Astrocyte of the cerebellum (primary cell): ENCODE data around the gene LIMK2.
"Not testable (repeated sequence)": the region's sequence is repeated elsewhere in the genome, so short reads cannot be mapped to it uniquely, and the experiment has no call there.

Experiments used
- DNase-seq: peaks from one replicate; pipeline ENCODE4 v3.0.0-alpha.2; 2011; ENCODE audit warnings: low read depth
- H3K4me3 ChIP-seq: 2 replicates; pipeline ENCODE4 v1.5.1; 2011; ENCODE audit warnings: mild to moderate bottlenecking, low read depth, low read length, moderate library complexity
- CTCF ChIP-seq: IDR thresholded peaks from 2 replicates; pipeline ENCODE4 v1.5.1; 2012; ENCODE audit warnings: low read length, low read depth, moderate library complexity, mild to moderate bottlenecking; ENCODE audit errors: missing control alignments
- in situ Hi-C: cut with HindIII; loops from 2 replicates; pipeline ENCODE4 v1.10.0; 2017; ENCODE audit warnings: low sequenced_read_pairs

Gene LIMK2

DNA sequence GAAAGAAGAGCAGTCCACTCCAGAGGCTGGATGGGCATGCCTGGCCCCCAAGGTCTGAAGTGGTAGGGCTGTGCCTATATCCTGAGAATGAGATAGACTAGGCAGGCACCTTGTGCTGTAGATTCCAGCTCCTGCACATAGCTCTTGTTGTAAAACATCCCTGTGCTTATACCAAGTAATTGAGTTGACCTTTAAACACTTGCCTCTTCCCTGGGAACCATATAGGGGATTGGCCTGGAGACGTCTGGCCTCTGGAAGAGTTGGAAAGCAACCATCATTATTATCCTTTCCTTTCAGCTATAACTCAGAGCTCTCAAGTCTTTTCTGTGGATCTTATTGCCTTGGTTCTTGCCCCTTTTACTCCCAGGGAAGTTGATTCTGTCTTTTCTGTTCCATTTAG is 15.1 kb downstream of the LIMK2 start:
- TF ChIP-seq CTCF, result no peak
- in situ Hi-C loops, result no loop called here
- H3K4me3 ChIP-seq, result no peak overlapping the region
- no peak for DNase-seq

DNA sequence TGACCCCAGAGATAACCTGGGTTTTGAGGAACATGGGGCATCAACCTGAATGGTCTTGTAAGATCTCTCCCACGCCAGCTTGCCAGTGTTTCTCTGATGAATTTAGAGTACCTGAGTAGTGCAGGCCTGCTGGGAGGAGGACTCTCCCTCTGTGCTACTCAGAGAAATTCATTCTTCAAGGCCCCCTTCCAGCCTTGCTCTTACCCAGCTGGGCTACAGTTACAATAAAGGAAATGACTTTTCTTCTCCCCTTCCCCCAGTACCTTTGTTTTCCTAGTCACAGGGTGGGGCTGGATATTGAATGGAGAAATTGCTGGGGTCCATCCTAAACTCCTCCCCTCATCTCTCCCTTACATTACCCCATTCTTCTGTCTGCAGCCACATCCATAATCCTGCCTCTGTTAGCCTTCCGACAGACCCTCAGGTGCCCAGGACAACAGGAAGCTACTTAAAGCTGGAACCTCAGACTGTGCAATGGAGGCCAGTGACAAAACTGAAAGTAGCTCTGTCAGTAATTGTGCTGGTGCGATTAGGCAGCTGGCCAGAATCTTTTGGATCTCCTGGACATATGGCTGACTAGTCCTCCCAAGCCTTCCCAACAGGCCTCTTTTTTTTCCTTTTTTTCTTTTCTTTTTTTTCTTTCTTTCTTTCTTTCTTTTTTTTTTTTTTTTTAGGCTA is 17.4 kb downstream of the LIMK2 start:
- TF ChIP-seq CTCF, result no peak

GRCh38 chr22:31230155-31230870 is 18.2 kb downstream of the LIMK2 start:
- in situ Hi-C loops, result no loop called here
- DNase-seq, result no peak
- TF ChIP-seq CTCF, result no peak
- no peak overlapping the region for H3K4me3 ChIP-seq

More for the DNA sequence above, 17.4 kb downstream of the LIMK2 start:
- DNase-seq, result no peak
- H3K4me3 ChIP-seq, result no peak overlapping the region
- in situ Hi-C loops, result no loop called here

DNA sequence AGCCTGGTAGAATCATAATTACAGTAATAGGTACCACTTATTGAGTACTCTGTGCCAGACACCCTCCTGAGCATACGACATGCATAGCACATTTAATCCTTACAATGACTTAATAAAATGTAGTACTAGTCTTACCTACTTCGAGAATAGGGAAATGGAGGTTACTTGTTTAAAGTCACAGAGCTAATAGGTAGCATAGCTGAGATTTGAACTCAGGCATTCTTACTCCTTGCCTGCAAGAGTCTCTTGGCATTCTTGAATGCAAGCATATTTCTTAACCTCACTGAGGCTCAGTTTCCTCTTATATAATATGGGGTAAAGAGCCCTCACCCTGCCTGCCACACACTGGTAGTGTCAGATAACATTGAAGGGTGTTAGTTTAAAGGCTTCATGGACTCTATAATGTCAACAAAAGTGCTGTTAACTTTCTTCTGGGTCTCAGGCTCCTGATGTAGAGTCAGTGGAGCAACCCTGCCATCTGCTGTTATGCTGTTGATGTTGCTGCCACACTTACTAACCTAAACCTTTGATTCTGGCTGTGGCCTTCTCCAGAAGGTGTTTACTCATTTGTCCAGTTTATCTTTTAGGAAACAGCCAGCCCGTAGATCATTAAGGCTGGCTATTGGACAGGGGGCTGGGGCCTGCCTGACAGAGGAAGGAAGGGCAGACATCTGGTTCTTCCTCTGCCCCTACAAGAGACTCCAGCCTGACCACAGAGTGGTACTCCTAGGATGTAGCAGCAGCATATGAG is 18.9 kb downstream of the LIMK2 start:
- TF ChIP-seq CTCF, result peak; percentile 81
- no peak overlapping the region for H3K4me3 ChIP-seq
- in situ Hi-C loops, result no loop called here
- DNase-seq, result no peak

GRCh38 chr22:31233001-31233400 is 20.9 kb downstream of the LIMK2 start:
- TF ChIP-seq CTCF, result no peak
- no peak for DNase-seq
- in situ Hi-C loops, result no loop called here
- no peak overlapping the region for H3K4me3 ChIP-seq

- in situ Hi-C loops, result no loop called here
- no peak for TF ChIP-seq CTCF
- DNase-seq, result no peak
- no peak overlapping the region for H3K4me3 ChIP-seq
These were observed 23.0 kb downstream of the LIMK2 start for GRCh38 chr22:31235081-31235480.

DNA sequence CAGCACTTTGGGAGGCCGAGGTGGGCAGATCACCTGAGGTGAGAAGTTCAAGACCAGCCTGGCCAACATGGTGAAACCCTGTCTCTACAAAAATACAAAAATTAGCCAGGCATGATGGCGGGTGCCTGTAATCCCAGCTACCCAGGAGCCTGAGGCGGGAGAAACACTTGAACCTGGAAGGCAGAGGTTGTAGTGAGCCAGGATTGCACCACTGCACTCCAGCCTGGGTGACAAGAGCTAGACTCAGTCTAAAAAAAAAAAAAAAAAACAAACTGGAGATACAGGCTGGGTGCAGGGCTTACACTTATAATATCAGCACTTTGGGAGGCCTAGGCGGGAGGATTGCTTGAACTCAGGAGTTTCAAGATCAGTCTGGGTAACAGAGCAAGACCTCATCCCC is 23.9 kb downstream of the LIMK2 start:
- H3K4me3 ChIP-seq, DNase-seq, in situ Hi-C loops: not testable (repeated sequence)
